Lower leg skin (tissue), 4 donors: ENCODE measurements around the gene PLEKHM3. TPM values are rescaled to one million over a fixed set of nuclear protein-coding genes. Genes with fewer than 3 reads are reported as not detected.

ENCODE experiments used
- DNase-seq, 2 donors: peaks; one replicate each; pipeline ENCODE4 v3.0.0-alpha.2; 2019; ENCODE audit warnings: low spot score in 2 of 2
- H3K4me3 ChIP-seq: fragments of 200-600 bp; sonication (generic); 2 replicates; pipeline ENCODE4 v1.5.1; 2017; ENCODE audit warnings: mild to moderate bottlenecking, low read depth; ENCODE audit not compliant: poor library complexity, severe bottlenecking
- CTCF ChIP-seq, 3 donors: fragments of 450-650 bp; IDR thresholded peaks; one replicate each; pipeline ENCODE4 v1.5.1; 2016; ENCODE audit warnings: antibody characterized with exemption in 3 of 3, mild to moderate bottlenecking in 3 of 3, moderate library complexity in 2 of 3
- POLR2A ChIP-seq, 2 donors: fragments of 450-650 bp; IDR thresholded peaks; one replicate each; pipeline ENCODE4 v1.6.1; 2016 to 2017; ENCODE audit warnings: antibody characterized with exemption in 2 of 2, mild to moderate bottlenecking in 1 of 2, moderate library complexity in 1 of 2
- WGBS, 2 donors: methylation state at CpG; one replicate each; pipeline ENCODE4 v1.1.5; 2018; 5-methylcytosine and 5-hydroxymethylcytosine counted together
- intact Hi-C: fragments of 100-400 bp; cut with DNase I; formaldehyde crosslinking; loops from one replicate; pipeline ENCODE4 v1.15.0; 2023; ENCODE audit warnings: low total_unique reads
- total RNA-seq, 4 donors: library from RNA; depleted of rRNA; stranded (reverse); fragments of >200 nt; gene quantifications; one replicate each; pipeline ENCODE4 v1.1.0, GENCODE V29; 2016

Gene PLEKHM3
- total RNA-seq, 4 donors from 2014 or later = 18.3 to 22.2 (median 19.4) TPM

DNA sequence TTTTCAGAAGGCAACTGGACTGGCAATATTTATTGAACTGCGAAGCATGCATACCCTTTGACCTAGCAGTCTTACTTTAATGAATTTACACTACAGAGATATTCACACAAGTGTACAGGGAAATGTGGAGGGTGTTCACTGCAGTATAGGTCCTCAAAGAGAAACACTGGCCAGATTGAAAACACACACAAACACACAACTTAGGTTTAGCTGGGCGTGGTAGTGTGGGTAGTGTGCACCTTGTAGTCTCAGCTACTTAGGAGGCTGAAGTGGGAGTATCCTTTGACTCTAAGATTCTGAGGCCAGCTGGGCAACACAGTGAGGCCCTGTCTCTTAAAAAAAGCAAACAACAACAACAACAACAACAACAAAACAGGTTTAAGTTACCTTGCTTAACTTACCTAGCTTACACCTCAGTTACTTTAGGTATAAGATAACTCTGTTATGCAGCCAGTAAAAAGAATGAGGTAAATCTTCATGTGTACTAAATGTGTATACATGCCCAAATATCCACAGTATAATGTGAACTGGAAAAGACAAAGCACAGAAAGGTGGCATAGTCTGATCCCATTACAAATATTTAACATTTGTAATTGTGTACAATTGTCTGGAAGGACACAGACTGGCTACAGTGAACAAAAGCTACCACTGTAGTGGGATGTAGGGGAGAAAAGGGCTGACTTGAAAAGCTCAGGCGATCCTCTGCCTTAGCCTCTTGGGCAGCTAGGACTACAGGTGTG is 149.7 kb downstream of the PLEKHM3 start:
- intact Hi-C loops = no loop called here
- 98 to 99% methylated on average over 3 of the region's 3 CpGs for WGBS, 2 donors
- H3K4me3 ChIP-seq = no peak overlapping the region
- no peak for DNase-seq
- TF ChIP-seq CTCF (IDR thresholded peaks at IDR 0.05) = no peak
- no peak for TF ChIP-seq POLR2A (IDR thresholded peaks at IDR 0.05)

- TF ChIP-seq CTCF (IDR thresholded peaks at IDR 0.05) = no peak
- no peak for TF ChIP-seq POLR2A (IDR thresholded peaks at IDR 0.05)
- intact Hi-C loops = no loop called here
- no peak overlapping the region for H3K4me3 ChIP-seq
- 98 to 100% methylated on average over 1 of the region's 1 CpG for WGBS, 2 donors
- no peak for DNase-seq
These were observed 151.5 kb downstream of the PLEKHM3 start for GRCh38 chr2:207873794-207874193.

DNA sequence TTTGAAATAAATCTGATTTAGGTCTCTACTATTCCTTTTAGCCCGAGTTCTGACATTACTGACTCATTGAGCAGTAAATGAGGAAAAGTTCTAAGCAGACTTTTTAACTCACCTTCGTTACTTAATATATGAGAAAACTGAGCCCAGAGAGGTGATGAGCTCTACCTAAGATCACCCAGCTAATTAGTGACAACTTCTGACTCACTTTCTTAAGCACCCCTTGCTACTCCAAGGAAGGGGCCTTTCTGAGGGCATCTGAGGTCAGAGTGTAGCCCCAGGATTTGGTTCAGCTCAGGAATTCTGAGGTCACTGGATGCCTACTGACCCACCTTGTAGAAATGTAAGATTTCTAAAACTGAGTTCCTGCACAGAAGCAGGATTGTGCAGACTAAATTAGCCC is 153.4 kb downstream of the PLEKHM3 start:
- 96% methylated on average over 2 of the region's 2 CpGs for WGBS, 2 donors
- intact Hi-C loops = no loop called here
- TF ChIP-seq CTCF (IDR thresholded peaks at IDR 0.05) (no peak), POLR2A (IDR thresholded peaks at IDR 0.05) (no peak)
- no peak overlapping the region for H3K4me3 ChIP-seq
- DNase-seq = no peak

- intact Hi-C loops = no loop called here
- H3K4me3 ChIP-seq = no peak overlapping the region
- TF ChIP-seq POLR2A (IDR thresholded peaks at IDR 0.05) (no peak), CTCF (IDR thresholded peaks at IDR 0.05) (no peak)
- no peak for DNase-seq
- 86 to 95% methylated on average over 1 of the region's 1 CpG for WGBS, 2 donors
These were observed 153.8 kb downstream of the PLEKHM3 start for GRCh38 chr2:207871506-207871905.

DNA sequence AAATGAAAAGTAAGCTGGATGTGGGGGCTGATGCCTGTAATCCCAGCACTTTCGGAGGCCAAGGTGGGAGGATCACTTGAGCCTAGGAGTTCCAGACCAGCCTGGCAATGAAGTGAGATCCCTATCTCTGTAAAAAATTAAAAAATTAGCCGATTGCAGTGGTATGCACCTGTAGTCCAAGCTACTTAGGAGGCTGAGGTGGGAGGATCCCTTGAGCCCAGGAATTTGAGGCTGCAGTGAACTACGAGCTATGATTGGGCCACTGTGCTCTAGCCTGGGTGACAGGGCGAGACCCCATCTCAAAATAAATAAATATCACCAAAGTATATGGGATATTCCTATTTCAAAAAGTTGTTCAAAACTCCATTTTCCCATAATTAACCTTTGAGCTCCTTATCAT is 154.5 kb downstream of the PLEKHM3 start:
- 94 to 95% methylated on average over 4 of the region's 4 CpGs for WGBS, 2 donors
- intact Hi-C loops = no loop called here
- no peak for TF ChIP-seq POLR2A (IDR thresholded peaks at IDR 0.05)
- TF ChIP-seq CTCF (IDR thresholded peaks at IDR 0.05) = no peak
- DNase-seq = no peak
- H3K4me3 ChIP-seq = no peak overlapping the region
